ENCODE measurements around the gene PDLIM3.

Gene PDLIM3

DNA sequence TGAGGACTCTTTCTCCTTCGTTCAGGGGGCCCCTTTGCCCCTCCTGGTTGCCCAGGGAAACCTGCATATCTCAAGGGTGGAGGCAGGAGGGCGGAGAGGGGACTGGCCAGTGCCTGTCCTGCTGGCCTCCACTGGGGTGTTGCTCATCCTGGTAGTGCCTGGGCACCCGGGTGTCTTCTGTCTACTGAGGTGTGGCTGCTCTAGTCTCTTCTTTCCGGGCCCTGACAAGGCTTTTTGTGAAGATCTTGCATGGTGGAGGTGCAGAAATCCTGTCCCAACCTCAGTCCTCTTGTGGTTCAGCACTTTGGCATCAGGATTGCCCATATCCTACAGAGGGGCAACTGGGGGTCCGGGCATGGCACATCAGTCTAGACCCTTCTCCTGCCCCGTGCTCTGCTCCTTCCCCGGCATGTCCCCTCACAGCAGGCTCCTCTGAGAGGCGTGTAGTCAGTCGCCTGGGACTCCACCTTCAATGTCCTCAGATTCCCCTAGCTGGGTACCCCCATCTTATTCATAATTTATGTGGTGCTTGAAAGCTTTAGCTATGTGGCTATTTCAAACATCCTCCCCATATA, 65.6 kb downstream of the PDLIM3 start:
- no peak for DNase-seq

DNA sequence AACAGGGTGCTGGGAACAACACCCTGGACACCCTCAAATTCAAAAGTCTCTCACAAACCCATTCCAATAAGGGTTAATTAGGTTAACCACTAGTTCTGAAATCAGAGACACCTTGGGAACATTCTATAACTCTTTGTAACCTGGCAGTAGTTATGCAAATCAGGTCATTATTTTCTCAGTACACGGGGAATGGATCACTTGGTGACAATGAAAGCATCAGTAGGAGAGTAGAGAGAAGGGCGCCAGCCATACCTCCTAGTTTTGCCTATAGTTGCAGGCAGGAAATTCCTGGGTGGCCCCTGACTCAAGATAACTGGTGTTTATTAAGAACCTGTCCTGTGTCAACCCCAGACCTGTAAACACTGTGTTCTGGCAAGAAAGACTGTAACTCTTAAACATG, 66.3 kb downstream of the PDLIM3 start:
- DNase-seq = no peak

DNA sequence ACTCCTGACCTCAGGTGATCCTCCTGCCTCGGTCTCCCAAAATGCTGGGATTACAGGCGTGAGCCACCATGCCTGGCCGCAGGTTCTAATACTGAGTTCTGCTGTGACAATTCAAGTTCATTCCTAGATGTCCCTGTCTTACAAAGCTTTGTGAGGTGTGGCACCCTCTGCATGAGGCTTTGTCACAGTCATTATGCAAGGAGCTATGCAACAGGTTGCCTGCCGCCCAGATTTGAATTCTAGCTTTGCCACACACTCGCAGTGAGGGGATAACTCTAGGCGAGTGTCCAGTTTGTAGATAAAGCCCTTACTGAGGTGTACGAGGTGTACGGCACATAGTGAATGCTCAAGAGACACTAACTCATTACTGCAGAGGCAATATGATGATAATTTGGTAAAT, 67.3 kb downstream of the PDLIM3 start:
- no peak for DNase-seq

DNA sequence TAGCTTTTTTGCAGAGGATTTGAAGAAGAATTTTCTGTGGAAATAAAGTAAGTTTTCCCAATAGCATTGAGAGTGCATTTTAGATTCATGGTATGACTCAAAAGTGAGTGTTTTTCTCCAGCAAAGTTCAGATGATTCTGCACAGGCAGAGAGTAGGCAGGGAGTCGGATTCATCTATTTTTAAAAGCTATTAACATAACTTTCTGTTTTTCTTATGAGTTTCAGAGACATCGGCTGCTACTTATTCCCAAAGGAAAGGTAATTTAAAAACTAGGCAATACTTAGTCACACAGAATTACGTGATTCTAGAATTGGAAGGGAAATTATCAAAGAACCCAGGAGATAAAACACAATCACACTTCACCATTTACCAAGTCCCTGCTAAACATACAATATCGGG, 68.2 kb downstream of the PDLIM3 start:
- no peak for DNase-seq

DNA sequence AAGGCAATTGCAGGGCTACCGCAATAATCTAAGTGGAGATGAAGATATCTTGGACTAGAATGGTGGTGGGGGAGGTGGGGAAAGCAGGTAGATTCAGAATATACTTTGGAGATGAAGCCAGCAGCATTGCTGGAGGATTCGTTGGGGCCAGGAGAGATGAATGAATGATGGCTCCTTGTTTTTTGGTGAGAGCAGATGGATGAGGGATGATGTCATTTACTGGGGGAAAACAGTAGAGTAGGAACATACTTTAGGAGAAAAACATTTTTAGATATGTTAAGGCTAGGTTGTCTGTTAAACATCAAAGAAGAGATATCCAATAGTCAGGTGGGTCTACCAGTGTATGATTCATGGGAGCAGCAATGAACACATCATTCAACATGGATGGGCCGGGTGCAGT, 69.6 kb downstream of the PDLIM3 start:
- DNase-seq = no peak

DNA sequence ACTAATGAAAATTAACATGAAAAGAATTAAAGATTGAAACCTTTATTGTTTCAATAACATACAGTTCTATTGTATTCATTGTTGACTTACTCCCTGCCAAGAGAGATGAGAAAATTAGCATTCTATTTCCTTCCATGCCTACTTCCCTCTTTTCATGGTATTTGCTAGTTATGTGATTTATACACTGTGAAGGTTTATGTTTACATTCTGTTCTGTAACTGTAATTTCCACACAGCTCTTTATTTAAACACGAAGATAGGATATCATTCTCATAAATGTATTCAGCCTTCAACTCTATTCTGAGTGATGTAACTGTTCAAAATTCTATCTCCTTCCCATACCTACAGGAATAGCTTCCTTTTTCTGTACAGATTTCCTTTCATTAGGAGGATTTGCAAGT, 70.4 kb downstream of the PDLIM3 start:
- no peak for DNase-seq

DNA sequence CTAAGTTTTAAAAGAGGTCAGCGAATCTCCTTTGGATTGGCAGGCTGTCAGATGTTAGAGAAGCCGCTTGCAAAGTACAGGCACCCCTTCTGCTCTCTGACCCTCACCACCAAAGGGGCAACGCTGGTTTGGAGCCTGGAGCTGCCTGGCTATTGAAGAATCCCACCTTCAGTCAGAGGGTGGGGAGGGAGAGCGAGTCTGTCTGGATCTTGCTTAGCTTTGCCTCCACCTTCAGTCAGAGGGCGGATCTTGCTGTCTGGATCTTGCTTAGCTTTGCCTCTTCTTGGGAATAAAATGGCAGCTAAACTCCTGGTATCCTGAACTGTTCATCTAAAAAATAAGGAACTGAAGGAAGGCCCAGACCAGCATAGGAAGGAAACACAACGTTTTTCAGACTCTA, 71.1 kb downstream of the PDLIM3 start:
- no peak for DNase-seq

DNA sequence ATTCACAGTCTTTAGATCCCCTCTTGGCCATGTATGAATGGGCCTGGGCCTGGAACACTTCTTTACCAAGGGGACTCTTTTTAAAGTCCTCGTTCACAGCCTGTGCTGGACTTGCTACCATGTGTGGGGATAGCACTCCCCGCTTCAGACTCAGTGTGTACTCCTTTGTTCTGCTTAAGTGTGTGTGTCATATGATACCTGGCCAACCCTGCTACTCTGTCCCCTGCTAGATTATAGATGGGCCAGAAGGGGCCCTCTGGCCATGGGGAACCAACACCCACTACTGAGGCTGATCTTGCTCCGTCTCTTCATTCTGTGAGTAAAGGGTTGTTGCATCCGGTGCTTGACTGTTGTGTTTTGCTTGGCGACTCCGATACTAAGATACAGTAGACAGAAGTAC, 71.8 kb downstream of the PDLIM3 start:
- no peak for DNase-seq

DNA sequence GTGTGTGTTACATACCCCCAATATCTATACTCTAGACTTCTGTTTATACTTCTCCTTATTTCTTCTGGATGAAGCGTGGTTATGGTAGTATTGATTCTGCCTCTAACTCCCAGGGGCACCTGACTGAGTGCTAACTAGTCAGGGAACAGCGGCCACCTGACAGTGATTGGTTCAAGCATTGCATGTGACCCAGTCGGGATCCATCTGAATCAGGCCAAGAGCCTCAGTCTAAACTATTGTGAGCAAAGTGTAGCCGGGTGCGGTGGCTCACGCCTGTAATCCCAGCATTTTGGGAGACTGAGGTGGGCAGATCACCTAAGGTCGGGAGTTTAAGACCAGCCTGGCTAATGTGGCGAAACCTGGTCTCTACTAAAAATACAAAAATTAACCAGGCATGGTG, 73.7 kb downstream of the PDLIM3 start:
- no peak for DNase-seq

DNA sequence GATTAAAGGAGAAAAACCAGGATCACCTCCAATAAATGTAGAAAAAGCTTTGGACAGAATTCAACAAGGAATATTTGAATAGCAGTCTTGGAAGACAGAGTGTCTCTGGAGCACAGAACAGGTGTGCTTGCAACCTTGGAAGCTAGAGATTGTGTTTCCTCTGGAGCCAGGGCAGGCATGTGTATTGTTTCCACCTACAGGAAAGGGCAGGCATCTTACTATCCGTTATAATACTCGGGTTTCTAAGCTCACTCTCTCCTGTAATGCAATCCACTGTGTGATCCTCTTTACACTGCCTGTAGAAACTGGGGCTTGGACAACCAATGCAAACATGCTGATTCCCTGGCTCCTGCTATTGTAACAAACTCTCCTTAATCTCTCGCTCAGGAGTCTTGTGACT, 78.2 kb downstream of the PDLIM3 start:
- peak; percentile 24 for DNase-seq

DNA sequence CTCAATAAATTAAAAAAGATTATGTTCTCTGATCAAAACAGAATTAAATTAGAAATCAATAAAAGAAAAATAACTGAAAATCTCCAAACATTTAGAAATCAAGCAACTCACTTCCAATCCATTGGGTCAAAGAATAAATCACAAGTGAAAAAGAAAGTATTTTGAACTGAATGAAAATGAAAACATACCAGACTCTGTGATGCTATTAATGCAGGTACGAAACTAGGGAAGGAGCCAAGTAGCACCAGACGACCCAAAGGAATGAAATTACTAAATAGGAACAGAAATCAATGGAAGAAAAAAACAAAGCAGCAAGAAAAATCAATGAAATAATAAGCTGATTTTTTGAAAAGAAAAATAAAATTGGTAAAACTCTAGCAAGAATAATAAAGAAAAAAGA, 79.2 kb downstream of the PDLIM3 start:
- DNase-seq = no peak
